Measurements from ENCODE around the gene UGP2.

UGP2 gene

DNA sequence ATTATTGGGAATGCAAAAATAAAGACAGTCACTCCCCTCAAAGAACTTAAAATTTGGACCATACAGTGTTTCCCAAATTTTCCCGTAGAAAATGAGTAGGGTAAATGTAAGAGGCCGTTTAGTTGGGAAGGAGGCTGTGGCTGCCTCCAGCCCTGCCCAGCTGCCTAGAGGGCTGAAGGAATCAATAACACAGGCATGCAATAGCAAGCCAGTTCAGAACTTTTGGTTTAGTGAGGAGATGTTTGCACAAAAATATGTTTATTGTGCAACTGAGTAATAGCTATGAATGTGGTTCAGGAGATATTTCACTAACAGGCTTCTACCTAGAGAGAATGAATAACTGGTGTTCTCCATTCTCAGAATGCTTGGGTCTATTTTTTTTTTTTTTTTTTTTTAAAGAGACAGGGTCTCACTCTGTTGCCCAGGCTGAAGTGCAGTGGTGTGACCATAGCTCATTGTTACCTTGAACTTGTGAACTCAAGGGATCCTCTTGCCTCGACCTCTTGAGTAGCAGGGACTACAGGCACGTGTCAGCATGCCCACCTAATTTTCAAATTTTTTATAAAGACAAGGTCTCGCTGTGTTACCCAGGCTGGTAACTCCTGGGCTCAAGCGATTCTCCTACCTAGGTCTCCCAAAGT, 23.6 kb downstream of the UGP2 start:
- DNase-seq (ENCODE audit: low spot score) = no peak

DNA sequence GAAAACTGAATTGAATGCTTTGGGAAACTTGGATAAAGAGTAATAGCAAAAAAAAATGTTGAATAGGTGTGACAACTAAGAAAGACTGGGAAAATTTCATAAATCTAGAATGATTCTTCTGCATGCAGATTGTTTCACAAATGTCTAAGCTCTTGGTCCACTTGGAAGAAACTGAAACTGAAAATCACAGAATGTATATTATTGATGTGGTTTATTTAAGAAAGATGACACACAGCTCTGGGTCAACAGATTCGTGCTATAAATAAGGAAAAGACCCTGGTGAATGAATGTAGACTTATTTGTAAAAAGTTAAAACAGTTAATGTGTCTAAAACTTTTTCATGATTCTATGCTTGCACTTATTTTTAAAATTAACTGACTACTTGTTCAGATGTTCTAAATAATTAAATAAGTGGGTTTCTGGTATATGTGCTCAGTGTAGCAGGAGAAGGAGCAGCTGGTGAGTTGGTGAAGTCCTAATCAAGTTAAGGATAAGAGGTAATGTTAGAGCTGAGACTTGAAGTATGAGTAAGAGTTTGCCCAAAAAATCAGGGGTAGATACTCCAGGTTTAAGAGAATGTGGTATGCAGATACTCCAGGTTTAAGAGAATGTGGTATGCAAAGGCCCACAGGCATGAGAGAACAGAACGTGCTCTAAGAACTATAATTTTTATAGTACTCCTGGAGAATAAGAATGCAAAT, 24.5 kb downstream of the UGP2 start:
- no peak for DNase-seq (ENCODE audit: low spot score)

- no peak for DNase-seq (ENCODE audit: low spot score)
Measured at GRCh38 chr2:63870679-63871078, 29.0 kb downstream of the UGP2 start.

DNA sequence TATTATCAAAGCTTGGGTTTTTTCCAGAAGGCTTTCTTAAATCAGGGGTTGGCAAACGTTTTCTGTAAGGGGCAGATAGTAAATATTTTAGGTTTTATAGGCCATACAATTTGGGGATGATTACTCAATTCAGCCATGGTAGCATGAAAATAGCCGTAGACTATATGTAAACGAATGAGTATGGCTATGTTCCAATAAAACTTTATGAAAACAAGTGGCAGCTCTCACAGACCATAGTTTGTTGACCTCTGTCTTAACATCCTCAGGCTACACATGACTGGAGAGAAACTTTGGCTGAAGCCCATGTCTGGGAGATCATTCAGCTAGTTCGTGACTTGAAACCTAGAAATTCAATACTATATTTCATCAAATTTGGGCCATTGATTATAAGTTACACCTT, 30.2 kb downstream of the UGP2 start:
- DNase-seq (ENCODE audit: low spot score) = no peak

DNA sequence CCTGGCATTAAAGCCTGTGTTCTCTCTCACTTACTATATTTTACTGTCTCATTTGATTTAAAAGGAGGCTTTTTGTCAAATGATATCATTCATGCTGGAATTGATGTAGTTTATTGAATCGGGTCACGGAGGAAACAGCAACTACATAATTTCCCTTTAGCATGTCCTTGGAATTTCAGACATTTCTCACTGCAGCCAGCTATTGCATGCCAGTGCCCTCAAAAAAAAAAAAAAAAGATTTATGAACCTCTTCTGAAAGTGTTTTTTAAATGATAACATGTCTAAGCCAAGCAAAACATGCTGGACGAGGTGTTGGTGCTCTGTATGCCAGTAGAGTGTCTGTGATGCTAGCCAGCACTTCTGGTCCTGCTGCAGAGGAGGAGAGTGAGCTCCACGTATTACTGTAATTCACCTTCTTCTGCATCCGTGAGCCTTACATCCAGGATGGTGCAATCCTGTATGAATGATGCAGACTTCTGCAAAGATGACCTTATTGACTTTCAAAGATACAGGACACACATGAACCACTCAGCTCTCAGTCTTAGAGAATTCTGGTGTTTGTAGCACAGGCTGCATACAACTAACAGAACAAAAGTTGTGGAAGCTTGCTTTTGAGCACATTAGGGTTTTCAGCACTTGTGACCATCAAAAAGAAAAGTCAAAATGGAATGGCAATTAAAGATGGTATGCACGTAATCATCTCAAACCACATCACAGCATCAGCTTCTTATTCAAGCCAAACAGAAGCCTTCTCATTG, 31.1 kb downstream of the UGP2 start:
- no peak for DNase-seq (ENCODE audit: low spot score)

DNA sequence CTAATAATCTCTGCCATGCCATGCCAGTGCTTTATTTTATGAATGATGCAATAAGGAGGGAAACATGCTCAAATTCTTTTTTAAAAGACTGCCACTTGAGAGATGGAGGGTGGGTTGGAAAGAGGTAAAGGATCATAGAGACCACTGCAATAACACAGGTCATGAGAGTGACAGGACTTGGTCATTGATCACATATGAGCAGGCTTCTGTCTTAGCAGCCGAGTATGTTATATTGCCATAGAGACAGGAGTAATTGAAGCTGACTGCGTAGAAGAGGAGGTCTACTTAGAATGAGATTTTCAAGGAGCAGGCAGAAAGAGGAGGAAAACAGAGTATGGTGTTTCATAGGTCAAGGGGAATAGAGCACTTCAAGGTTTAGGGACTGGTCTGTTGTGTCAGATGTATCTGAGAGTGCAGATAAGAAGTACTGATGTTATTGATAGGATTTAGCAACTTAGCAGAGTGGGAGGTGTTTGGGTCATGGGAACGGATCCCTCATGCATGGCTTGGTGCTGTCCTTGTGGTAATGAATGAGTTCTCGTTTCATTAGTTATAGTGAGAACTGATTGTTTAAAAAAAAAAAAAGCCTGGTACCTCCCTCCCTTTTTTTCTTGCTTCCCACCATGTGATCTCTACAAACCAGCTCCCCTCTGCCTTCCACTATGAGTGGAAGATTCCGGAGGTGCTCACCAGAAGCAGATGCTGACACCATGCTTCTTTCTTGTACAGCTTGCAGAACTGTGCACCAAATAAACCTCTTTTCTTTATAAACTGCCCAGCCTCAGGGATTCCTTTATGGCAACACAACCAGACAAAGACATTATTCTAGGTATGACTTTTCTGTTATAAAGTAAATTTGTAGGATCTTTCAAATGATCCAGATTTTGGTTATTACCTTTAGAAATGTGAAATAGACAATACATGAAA, 32.8 kb downstream of the UGP2 start:
- DNase-seq (ENCODE audit: low spot score) = no peak

- DNase-seq (ENCODE audit: low spot score) = no peak
Measured at GRCh38 chr2:63875131-63875527, 33.4 kb downstream of the UGP2 start.

- DNase-seq (ENCODE audit: low spot score) = no peak
Measured at GRCh38 chr2:63875559-63876245, 34.0 kb downstream of the UGP2 start.

- DNase-seq (ENCODE audit: low spot score) = no peak
Measured at GRCh38 chr2:63876311-63876710, 34.6 kb downstream of the UGP2 start.

- no peak for DNase-seq (ENCODE audit: low spot score)
Measured at GRCh38 chr2:63878486-63878885, 36.8 kb downstream of the UGP2 start.

DNA sequence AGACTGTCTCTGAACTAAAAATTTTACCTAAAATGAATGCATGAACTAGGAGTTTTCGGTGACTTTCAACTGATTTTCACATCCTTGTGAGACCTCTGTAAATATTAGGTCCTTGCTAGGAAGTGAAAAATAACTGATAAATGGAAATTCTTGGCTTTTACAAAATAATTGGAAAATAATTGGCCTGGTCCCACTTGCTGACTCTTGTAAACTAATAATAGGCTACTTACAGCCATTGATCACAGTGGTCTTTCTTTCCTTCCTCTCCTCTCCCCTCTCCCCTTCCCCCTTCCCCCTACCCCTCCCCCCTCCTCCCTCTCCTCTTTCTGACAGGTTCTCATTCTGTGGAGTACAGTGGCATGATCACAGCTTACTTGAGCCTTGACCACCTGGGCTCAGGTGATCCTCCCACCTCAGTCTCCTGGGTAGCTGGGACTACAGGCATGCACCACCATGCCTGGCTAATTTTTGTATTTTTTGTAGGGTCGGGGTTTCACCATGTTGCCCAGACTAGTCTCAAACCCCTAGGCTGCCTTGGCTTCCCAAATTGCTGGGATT, 38.3 kb downstream of the UGP2 start:
- DNase-seq (ENCODE audit: low spot score) = no peak

DNA sequence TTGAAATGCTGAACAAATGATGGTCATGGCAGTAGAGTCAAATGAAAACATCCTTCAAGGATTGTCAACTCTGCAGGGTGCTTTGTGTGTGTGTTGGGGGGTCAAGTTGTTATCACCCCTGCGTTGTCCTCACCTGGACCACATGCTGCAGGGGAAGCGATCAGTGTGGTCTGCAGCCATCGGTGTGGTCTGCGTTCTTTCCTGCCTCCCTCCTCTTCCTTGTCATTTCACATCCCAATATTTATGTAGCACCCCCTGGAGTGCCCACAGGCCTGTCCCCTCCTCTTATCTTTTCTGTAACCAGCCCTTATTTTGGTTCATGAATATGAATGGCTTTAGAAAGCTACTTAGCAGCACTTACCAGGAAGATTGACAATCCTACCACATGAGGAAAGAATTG, 38.9 kb downstream of the UGP2 start:
- DNase-seq (ENCODE audit: low spot score) = no peak

DNA sequence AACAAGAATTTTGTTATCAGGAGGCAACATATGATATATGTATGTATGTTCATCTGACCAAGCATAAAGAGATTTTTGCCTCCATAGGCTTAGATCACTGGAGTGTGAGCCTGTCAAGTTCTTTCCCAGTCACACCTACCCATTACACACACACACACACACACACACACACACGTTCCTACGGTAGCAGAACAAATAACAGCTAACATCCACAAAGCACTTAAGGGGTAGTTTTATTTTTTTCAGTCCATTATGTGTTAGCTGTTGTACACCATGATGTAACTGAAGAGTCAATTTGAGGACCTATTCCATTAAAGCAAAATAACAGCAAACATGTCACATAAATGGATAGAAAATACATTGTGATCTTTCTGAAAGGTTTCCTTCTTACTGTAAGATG, 39.5 kb downstream of the UGP2 start:
- no peak for DNase-seq (ENCODE audit: low spot score)

- no peak for DNase-seq (ENCODE audit: low spot score)
Measured at GRCh38 chr2:63882395-63883105, 40.9 kb downstream of the UGP2 start.

GRCh38 chr2:63886445-63886844, 44.7 kb downstream of the UGP2 start:
- DNase-seq (ENCODE audit: low spot score) = no peak

- DNase-seq (ENCODE audit: low spot score) = no peak
Measured at GRCh38 chr2:63888053-63888452, 46.4 kb downstream of the UGP2 start.

- peak; percentile 60 for DNase-seq (ENCODE audit: low spot score)
Measured at GRCh38 chr2:63888490-63889402, 47.0 kb downstream of the UGP2 start.

DNA sequence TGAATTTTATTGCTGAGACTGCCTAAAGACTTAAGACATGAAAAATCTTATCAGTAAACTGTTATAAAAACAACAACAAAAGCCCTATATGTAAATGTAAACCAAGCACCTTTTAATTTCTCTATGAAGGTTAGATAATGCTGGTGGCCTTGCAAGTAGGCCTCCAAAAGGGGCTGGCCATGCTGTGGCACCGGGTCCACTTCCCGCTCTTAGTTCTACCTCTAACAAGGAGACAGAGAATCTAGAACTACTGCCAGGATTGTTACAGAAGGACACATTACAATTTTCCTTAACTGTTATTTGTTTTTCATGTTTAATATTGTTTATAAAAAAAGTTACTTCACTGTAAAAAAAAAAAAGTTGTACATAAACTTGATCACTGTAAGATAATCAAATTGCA, 49.0 kb downstream of the UGP2 start:
- no peak for DNase-seq (ENCODE audit: low spot score)

- DNase-seq (ENCODE audit: low spot score) = no peak
Measured at GRCh38 chr2:63891488-63892030, 49.9 kb downstream of the UGP2 start.
